HG03457 (cell line): ENCODE results near the gene TNFRSF13B.
"Not testable (repeated sequence)": the region's sequence is repeated elsewhere in the genome, so short reads cannot be mapped to it uniquely, and the experiment has no call there.

Experiments
- ATAC-seq: cut with Tn5 transposase; IDR thresholded peaks from one replicate; pipeline ENCODE4 v1.9.1; 2021; ENCODE audit warnings: moderate number of reproducible peaks; ENCODE audit not compliant: unreplicated experiment

TNFRSF13B gene

GRCh38 chr17:16961792-16962191 is 10.1 kb downstream of the TNFRSF13B start:
- ATAC-seq, result no peak

GRCh38 chr17:16961022-16961421 is 10.9 kb downstream of the TNFRSF13B start:
- not testable (repeated sequence) for ATAC-seq

GRCh38 chr17:16955011-16955410 is 16.9 kb downstream of the TNFRSF13B start:
- not testable (repeated sequence) for ATAC-seq

GRCh38 chr17:16954521-16954920 is 17.4 kb downstream of the TNFRSF13B start:
- no peak for ATAC-seq

DNA sequence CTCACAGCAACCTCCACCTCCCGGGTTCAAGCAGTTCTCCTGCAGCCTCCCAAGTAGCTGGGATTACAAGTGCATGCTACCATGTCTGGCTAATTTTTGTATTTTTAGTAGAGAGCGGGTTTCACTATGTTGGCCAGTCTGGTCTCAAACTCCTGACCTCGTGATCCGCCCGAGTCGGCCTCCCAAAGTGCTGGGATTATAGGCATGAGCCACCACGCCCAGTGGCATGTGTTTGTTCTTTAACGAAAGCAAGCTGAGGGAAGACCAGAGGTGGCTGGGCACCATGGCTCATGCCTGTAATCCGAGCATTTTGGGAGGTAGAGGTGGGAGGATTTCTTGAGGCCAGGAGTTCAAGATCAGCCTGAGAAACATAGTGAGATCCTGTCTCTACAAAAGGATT is 18.1 kb downstream of the TNFRSF13B start:
- ATAC-seq, result no peak

GRCh38 chr17:16953347-16953746 is 18.6 kb downstream of the TNFRSF13B start:
- no peak for ATAC-seq

- ATAC-seq, result no peak
These were observed 19.5 kb downstream of the TNFRSF13B start for GRCh38 chr17:16952401-16952800.

DNA sequence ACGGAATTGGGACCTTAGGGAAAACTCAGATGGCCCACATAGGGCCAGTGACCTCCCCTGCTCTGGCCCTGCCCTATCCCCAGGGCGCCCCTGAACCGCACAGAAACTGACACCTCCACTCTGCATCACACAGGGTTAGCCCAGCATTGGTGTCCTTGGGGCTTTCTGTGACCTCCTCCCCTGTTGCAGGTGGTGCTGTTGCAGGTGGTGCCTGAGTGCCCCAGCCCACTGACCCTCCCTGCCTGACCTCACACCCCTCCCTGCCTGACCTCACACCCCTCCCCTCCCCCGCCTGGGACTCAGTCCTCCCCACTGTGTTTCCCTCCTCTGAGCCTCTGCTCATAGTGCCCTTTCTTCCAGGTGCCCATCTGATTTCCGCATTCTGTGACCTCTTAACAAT is 21.4 kb downstream of the TNFRSF13B start:
- no peak for ATAC-seq

DNA sequence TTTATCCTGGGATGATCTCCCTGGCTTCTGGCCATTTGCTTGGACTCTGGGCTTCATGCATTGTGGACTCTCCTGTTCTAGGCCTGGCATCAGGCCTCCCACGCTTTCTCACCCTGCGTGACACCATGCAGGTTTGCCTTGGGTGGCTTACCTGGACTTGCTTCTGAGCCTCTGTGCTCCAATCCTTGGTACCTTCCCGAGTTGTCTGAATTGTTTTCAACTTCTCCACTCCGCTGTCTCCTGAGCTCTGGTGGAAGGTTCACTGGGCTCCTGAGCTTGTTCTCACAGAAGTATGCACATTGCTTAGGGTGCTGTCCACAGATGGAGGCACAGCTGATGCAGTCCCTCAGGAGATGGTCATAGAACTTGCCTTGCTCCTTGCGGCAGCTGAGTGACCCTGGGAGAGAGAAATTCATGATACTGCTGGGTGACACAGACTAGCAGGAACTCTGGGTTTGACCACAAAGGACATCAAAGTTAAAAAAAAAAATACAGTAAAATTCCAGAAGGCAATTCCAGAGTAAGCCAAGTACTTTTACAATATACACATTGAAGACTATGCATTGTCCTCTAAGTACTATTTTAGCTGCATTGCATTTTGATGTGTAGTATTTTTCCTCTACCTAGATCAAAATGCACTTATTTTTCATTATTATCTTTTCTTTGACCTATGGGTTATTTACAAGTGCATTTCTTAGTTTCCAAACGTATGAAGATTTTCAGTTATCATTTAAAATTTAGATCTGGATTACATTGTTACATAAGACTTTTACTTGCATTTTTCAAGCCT is 23.1 kb downstream of the TNFRSF13B start:
- no peak for ATAC-seq

GRCh38 chr17:16947470-16947869 is 24.4 kb downstream of the TNFRSF13B start:
- ATAC-seq, result peak; percentile 33

DNA sequence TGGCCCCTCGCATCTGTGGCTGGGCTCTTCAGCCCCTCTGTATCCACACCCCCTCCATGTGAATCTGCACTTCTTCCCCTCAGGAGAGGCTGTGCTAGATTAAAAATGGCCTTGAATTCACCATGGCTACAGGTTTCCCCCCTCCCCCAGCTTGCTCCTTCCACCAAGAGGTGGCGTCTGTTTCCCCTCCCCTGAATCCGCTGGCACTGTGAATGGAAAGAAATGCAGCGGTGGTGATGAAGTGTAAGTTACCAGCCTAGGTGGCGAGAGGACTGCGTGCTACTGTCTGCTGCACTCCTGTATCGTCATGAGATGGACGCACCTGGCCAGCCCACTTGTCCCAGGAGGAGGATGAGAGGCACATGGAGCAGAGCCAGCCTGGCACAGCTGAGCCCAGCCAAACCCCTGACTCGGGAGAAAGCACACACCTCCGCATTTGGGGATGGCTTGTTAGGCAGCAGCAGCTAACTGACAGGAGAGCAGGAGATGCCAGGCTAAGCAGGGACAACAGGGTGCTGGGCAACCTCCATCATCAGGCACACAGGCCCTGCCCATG is 26.2 kb downstream of the TNFRSF13B start:
- ATAC-seq, result no peak

DNA sequence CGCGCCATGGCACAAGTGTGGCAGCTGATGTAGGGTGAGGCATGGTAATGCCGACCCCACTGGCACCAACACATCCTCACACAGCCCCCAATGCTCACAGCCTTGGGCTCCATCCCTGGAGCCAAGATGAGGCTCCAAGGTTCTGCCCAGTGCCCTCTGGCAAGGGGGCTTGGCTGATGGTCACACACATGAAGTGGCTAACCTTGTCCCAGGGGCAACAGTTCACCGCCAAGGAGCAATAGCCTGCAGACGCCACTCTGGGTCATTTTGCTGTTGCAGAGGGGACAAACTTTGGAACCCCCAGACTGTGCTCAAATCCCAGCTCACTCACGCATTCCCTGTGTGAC is 26.8 kb downstream of the TNFRSF13B start:
- ATAC-seq, result no peak

DNA sequence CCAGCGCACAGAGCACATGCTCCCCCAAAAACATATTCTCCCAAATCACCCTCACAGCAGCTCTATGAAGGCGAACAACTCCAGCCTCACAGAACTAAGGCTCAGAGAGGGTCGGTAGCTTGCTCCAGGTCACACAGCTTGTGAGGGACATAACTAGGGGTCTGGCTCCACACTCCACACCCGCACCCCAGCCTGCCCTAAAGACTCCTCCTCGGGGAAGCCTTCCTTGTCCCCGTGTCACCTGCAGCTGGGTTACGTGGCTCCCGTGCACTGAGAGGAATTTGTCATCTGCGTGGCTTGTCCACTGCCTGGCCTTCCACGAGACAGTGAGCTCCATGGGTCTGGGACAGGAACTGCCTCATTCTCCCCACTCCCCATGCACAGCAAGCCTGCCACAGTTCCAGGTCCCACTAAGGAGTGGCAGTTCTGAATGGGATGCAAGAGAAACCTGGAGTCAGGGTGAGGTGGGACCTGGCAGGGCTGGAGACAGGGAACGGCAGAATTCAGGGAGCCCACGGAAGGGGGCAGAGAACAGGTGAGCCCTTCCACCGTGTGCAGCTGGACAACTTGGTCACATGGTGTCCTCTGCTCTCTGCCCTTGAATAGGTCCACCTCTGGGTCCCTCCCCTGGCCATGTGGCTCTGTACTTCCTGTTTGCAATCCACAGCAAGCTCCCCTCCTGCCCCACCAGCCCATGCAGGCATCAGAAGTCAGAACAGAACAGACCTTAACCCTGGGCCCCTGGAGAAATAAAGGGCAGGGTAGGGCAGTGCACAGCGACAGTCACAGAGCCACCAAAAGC is 27.4 kb downstream of the TNFRSF13B start:
- no peak for ATAC-seq

- ATAC-seq, result no peak
These were observed 28.2 kb downstream of the TNFRSF13B start for GRCh38 chr17:16943541-16944333.

- ATAC-seq, result no peak
These were observed 28.9 kb downstream of the TNFRSF13B start for GRCh38 chr17:16943032-16943352.

DNA sequence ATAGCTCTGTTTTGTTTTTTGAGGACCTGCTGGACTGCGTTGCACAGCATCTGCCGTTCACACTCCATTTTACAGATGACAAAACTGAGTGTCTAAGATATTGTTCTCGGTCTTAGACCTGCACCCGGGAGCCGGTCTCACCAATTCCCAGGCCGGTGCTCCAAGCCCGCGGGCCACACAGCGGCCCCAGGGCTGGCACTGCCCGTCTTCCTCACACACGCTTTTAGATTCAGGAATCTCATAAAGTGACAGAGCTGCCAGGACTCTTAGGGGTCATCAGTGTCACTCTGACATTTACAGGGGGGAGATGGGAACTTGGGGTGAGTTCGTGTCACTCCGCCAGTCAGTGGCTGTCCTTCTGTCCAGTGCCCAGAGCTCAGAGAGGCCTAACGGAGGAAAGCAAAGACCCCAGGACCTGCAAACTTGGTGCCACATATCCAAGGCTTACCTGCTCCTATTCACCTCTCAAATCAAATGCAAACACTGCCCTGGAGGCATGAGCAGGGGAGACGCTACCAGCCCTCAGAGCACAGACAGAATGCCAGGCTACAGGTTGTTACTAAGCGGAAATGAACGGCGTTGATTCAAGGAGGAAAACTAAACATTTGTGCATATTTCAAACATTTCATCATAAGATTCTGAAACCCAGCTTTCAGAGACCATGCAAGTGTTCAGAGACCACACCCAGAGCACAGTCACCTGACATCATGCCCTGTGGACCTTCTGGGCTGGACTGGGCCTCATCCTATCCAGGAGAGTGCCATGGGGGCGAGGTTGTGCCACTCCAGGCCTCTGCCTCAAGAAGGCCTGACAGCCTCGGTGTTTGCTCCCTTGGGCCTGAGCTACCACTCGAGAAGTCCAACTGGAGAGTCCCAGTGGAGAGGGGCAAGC is 29.5 kb downstream of the TNFRSF13B start:
- ATAC-seq, result no peak

GRCh38 chr17:16941072-16942036 is 30.6 kb downstream of the TNFRSF13B start:
- no peak for ATAC-seq

- ATAC-seq, result no peak
These were observed 31.6 kb downstream of the TNFRSF13B start for GRCh38 chr17:16940116-16940881.
